ENCODE measurements around the gene RNF14.

- TF ChIP-seq CTCF (IDR thresholded peaks at IDR 0.05; ENCODE audit: poor library complexity, severe bottlenecking) (no peak), EZH2 (IDR thresholded peaks at IDR 0.05; ENCODE audit: borderline replicate concordance, insufficient read depth, low read length, poor library complexity, severe bottlenecking) (no peak)
These were observed 63.2 kb downstream of the RNF14 start for GRCh38 chr5:142032150-142032549.

All from neural cell (in vitro differentiated cells).